ENCODE measurements around the gene PRDM12.

- no peak for TF ChIP-seq EZH2 (IDR thresholded peaks at IDR 0.05; ENCODE audit: borderline replicate concordance, low read depth, low read length, severe bottlenecking)
- TF ChIP-seq CTCF (IDR thresholded peaks at IDR 0.05; ENCODE audit: borderline replicate concordance, extremely low read depth, low read length, poor library complexity, severe bottlenecking), result no peak
These were observed 56.4 kb downstream of the PRDM12 start for GRCh38 chr9:130720762-130721161.

Data from DND-41 (cell line).